GM18868 (cell line): ENCODE results near the gene CAND2.
A peak's percentile ranks its signal among the peaks of the same experiment; 100 is the strongest.
"Not testable (repeated sequence)": the region's sequence is repeated elsewhere in the genome, so short reads cannot be mapped to it uniquely, and the experiment has no call there.

Experiments used
- ATAC-seq: cut with Tn5 transposase; IDR thresholded peaks from one replicate; pipeline ENCODE4 v1.9.1; 2021; ENCODE audit warnings: mild to moderate bottlenecking, moderate library complexity; ENCODE audit not compliant: unreplicated experiment

Gene CAND2

GRCh38 chr3:12852201-12852600, 55.7 kb downstream of the CAND2 start:
- ATAC-seq = no peak

DNA sequence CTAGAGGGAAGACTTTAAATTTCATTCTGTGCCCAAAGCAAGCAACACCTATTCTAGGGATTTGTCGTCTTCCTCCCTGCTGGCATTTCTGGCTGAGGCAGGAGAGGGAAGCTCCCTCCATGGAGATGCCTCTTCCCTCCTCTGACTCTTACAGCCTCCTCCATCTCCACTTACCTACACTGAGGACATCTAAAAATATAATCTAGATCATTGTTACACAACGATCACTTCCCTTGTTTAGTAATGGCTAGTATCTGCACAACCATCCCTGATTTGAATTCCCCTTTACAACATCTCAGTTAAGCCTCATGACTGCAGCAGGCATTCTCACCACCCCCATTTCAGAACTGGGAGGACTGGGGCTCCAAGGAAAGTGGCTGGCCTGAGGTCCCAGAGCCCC, 57.4 kb downstream of the CAND2 start:
- ATAC-seq = not testable (repeated sequence)

- no peak for ATAC-seq
Observed at GRCh38 chr3:12854565-12854964, 58.1 kb downstream of the CAND2 start.

DNA sequence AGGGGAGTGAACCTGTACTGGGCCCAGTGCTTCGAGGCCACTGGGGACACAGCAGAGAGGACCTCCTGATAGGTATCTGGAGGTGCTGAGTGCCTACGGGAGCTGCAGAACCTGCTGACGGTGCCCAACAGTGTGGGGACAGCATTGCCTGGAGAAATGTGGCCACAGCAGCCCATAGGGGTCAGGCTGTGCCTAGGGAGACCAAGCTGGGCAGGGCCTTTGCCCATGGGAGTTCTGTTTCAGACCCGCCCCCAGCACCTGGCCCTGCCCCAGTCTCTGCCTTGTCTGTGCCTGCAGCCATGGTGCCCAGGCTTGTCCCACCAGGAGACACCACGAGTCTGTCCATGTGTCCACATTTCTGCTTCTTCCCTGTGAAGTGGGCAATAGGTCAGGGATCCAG, 60.1 kb downstream of the CAND2 start:
- no peak for ATAC-seq

DNA sequence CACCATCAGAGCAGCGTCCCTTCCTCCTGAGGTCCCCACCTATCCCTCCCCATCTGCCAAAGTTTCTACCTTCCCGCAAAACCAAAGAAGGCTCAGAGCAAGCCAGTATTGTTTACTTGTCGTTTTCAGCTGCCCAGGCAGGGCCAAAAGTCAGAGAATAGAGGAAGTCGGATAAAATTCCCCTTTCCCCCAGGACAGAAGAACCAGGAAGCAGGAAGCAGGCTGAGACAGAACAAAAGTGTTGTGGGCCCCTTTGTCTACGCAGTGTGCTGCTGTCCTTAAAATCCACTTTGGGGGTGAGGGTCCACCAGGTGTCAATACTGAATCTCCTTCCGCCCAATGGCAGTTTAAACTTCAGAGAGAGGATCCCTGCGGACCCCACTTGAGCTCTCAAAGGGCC, 63.4 kb downstream of the CAND2 start:
- no peak for ATAC-seq

- ATAC-seq = no peak
Observed at GRCh38 chr3:12861611-12862010, 65.1 kb downstream of the CAND2 start.

- ATAC-seq = no peak
Observed at GRCh38 chr3:12862387-12862786, 65.9 kb downstream of the CAND2 start.

GRCh38 chr3:12865271-12865670, 68.8 kb downstream of the CAND2 start:
- ATAC-seq = no peak

DNA sequence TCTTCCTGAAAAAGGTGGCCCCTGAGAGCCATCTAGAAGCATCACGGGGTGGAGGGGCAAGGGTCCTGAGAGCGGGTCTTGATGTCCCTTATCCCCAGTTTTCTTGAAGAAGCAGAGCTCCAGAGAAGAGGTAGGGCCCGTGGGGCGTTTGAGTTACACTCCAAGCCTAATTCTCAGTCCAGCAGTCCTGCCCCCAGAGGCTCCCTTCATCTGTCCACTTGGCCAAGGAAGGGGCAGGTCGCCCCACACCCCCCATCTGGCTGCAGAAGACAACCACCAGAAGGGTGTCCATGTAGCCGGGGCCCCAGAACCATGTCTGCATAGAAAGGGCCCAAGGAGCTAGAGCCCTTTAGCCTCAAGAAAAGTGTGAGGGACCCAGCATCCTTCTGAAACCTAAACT, 70.4 kb downstream of the CAND2 start:
- no peak for ATAC-seq

DNA sequence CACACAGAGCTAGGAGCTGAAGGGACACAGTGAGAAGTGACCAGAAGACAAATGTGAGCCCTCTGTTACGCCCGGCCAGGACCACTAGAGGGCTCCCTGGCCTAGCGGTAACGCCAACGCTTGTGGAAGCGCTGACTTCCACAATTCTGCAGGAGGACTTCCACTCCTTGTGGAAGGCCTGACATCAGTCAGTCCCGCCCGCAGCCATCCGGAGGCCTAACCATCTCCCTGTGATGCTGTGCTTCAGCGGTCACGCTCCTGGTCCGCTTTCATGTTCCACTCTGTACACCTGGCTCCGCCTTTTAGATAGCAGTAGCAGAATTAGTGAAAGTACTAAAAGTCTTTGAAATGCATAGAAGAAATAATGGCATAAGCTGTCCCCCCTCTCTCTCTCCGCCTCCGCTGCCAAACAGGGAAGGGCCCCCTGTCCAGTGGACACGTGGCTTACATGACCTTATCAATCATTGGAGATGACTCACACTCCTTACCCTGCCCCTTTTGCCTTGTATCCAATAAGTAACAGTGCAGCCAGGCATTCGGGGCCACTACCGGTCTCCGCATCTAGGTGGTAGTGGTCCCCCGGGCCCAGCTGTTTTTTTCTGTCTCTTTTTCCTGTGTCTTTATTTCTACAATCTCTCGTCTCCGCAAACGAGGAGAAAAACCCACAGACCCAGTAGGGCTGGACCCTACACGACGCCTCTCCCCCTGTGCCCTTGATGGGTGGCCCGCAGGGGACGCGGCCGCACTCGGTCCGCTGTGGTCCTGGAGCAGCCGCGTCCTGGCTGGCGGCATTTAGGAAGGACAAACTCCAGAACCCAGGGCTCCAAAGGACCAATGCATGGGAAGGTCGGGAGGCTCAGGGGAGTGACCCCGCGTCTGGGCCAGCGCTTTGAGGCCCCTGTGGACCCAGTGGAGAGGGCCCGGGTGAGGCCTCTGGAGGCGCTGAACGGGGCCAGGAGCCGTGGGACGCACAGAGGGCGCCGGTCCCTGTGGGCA, 71.9 kb downstream of the CAND2 start:
- ATAC-seq = peak; percentile 71

DNA sequence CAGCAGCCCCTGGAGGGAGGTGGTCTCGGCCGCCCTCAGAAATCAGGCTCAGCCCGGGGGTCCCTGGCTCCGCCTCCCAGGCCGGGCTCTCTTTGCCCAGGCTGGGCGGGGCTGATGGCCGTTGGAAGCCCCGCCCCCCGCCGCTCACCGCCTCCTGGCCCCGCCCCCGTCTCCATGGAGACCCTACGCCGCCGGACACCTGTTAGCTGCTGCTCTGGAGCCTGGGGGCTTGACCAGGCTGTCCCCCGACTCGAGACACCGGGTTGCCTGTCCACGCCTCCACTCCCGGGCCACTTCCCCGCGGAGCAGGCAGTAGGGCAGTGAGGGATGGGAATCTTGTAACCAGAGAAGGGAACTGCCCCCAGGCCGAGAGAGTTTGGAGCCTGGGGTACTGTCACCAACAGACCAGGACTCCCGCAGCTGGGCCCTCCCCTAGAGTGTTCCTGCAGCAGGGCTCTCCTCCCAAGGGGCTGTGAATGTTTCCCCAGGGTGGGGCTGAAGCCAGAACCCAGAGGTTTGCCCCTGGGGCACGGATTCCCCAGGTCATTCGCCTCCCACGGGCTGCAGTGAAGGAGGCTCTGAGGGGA, 72.6 kb downstream of the CAND2 start:
- ATAC-seq = peak; percentile 71

DNA sequence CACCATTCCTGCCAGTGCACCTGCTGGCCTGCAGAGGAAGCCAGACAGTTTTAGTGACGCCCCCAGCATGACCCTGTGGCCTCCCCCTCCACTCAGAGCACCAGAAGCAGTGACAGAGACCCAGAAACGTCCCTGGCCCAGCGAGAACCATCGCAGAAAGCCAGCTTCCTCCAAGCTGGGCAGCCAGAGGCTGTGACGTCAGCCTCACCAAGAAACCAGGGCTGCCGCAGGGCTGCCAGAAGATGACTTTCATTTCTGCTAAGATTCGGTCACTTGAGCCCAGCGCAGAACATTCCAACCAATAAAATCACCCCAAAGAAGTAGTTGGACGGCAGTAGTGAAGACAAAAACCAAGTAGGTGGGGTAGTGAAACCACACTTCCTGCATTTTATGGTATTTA, 74.5 kb downstream of the CAND2 start:
- ATAC-seq = no peak

DNA sequence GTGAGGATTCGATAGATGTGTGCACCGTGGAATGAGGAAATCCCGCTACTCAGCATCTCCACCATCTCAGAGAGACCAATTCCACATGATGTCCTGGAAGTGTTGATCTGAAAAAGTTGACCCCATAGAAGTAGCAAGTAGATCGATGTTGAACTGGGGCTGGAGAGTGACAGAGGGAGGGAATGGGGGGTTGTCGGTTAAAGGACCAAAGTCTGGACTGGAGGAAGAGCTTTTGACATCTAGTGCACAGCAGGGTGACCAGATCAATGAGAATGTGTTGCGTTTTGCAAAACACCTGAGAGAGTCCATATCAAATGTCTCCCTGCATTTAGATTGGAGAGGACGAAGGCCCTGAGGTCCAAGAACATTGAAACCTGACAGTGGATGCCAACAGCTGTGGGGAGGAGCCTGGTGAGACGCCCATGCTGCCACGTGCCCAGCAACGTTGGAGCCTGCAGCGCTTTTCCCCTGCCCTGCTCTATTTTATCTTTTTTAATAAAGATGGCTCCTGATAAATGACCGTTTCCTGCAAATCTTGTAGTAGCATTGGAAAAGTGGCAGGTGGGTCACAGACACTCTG, 75.0 kb downstream of the CAND2 start:
- no peak for ATAC-seq

GRCh38 chr3:12875857-12876836, 79.7 kb downstream of the CAND2 start:
- ATAC-seq = no peak

DNA sequence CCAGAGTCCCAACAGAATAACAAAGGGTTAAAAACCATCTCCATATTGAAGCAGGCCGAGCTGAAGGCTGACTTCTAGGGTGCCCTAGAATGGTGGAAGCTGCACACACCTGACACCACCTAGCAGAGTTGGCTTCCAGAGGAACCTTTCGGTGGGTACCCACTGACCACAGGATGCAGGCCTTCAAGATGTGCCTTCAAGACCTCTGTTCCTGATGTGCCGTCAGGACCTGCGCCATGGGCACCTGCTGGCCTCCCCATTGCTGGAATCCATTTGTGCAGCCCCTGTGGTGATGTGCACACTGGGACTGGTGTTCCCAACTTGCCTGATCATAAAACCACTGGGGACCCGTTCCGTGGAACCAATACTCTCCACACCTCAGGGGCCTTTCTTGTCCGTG, 80.6 kb downstream of the CAND2 start:
- no peak for ATAC-seq

DNA sequence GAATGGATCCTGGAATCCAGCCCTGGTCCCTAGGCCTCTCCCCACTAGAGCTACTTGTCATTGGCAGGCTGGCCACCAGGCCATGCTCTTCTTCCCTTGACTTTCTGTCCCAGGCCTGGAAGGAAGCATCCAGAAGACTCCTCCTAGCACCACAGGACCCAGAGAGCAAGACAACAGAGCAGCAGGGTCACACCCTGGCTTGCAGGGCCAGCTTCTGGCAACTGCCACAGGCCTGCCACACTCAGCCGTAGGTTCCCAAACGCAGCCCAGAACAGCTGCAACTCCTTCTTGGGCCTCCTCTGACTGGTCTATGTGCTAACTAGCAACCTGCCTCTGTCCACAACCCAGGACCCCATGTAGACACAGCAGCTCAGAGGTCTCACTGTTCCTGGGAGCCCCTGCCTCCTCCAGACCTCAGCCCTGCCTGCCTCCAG, 81.7 kb downstream of the CAND2 start:
- ATAC-seq = no peak

DNA sequence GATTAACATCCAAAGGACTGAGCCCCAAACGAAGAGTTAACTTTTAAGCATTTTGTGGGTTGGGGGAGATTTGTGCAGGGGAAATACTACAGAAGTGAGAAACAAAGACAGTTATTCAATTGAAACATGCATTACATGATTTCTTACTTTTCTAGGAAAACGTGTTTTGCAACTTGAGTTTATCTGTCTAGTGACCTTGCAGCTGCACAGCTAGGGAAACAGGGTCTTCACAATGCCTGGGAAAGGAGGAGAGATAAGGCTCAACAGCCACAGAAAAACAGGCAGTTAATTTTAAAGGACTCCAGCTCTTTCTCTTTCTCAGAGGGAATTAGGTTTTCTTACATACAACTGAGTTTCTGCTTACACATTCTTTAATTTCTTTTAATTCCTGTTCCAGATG, 82.3 kb downstream of the CAND2 start:
- ATAC-seq = not testable (repeated sequence)

- ATAC-seq = no peak
Observed at GRCh38 chr3:12879191-12879815, 82.8 kb downstream of the CAND2 start.

DNA sequence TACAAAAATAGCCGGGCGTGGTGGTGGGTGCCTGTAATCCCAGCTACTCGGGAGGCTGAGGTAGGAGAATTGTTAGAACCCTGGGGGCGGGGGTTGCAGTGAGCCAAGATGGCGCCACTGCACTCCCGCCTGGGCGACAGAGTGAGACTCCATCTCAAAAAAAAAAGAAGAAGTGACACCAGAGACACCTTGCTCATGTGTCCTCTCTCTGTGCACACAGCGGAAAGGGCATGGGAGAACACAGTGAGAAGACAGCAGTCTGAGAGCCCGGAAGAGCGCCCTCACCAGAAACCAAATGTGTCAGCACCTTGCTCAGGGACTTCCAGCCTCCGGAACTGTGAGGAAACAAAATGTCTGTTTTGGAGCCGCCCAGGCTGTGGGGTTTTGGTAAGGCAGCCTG, 85.4 kb downstream of the CAND2 start:
- ATAC-seq = peak; percentile 81
